IMR-90 (cell line): ENCODE results near the gene CCT3. TPM values are rescaled to one million over a fixed set of nuclear protein-coding genes. Genes with fewer than 3 reads are reported as not detected.

ENCODE experiments used
- ATAC-seq: fragments of 200-7000 bp; cut with Tn5 transposase; 2 replicates; pipeline ENCODE4 v1.9.1; 2020; ENCODE audit warnings: low read depth, mild to moderate bottlenecking, moderate library complexity
- BruUV-seq: library from RNA; stranded (reverse); fragments of 400-500 nt; replicated peaks from 2 replicates; lab custom pipeline; 2021; lab: Mats Ljungman, UMichigan
- CTCF ChIA-PET: fragments of 300-600 bp; formaldehyde crosslinking; extraction: SDS; loops from one replicate; lab custom pipeline; 2021; ENCODE audit warnings: antibody characterized with exemption; lab: Yijun Ruan, JAX
- POLR2A ChIA-PET: fragments of 300-600 bp; sonication (Branson Sonifier 250); formaldehyde crosslinking; loops from one replicate; lab custom pipeline; 2022; ENCODE audit warnings: antibody characterized with exemption; ENCODE audit not compliant: unreplicated experiment; lab: Charles Lee
- DNase-seq: peaks from one replicate; pipeline ENCODE4 v3.0.0; 2013
- H2AFZ ChIP-seq: replicated peaks from 2 replicates; pipeline ENCODE3; 2013; ENCODE audit warnings: low read length, mild to moderate bottlenecking; ENCODE audit not compliant: poor library complexity
- H2AK5ac ChIP-seq: 2 replicates; pipeline ENCODE4 v1.6.1; 2013; ENCODE audit warnings: low read depth, low read length, inconsistent platforms
- H2AK9ac ChIP-seq: replicated peaks from 2 replicates; pipeline ENCODE3; 2013; ENCODE audit warnings: mild to moderate bottlenecking, low read depth, low read length, moderate library complexity; ENCODE audit not compliant: poor library complexity
- H2BK120ac ChIP-seq: 2 replicates; pipeline ENCODE4 v1.6.1; 2013; ENCODE audit warnings: low read depth, low read length, inconsistent platforms
- H2BK15ac ChIP-seq: 3 replicates; pipeline ENCODE4 v1.6.1; 2013; ENCODE audit warnings: low read depth, low read length, inconsistent platforms
- H2BK20ac ChIP-seq: 2 replicates; pipeline ENCODE4 v1.6.1; 2013; ENCODE audit warnings: low read depth, mild to moderate bottlenecking, inconsistent platforms, low read length, moderate library complexity
- H2BK5ac ChIP-seq: 2 replicates; pipeline ENCODE4 v1.6.1; 2013; ENCODE audit warnings: mild to moderate bottlenecking, low read depth, low read length, inconsistent platforms; ENCODE audit not compliant: poor library complexity, severe bottlenecking
- H3K14ac ChIP-seq: replicated peaks from 2 replicates; pipeline ENCODE4 v1.6.1; 2013; ENCODE audit warnings: low read depth, low read length, inconsistent platforms
- H3K18ac ChIP-seq: 2 replicates; pipeline ENCODE4 v1.6.1; 2013; ENCODE audit warnings: low read depth, low read length, control low read depth
- H3K23ac ChIP-seq: 2 replicates; pipeline ENCODE4 v1.6.1; 2013; ENCODE audit warnings: low read depth, low read length, inconsistent platforms
- H3K27ac ChIP-seq: 2 replicates; pipeline ENCODE4 v1.5.1; 2013; ENCODE audit warnings: mild to moderate bottlenecking, control low read depth, low read length; ENCODE audit not compliant: insufficient read depth
- H3K27me3 ChIP-seq: 2 replicates; pipeline ENCODE4 v1.6.1; 2013; ENCODE audit warnings: low read length; ENCODE audit not compliant: control insufficient read depth, insufficient read depth
- H3K36me3 ChIP-seq: 2 replicates; pipeline ENCODE4 v1.6.1; 2013; ENCODE audit warnings: low read length, mixed read lengths; ENCODE audit not compliant: control insufficient read depth, insufficient read depth
- H3K4ac ChIP-seq: 2 replicates; pipeline ENCODE4 v1.6.1; 2013; ENCODE audit warnings: low read depth, low read length, inconsistent platforms
- H3K4me1 ChIP-seq: 2 replicates; pipeline ENCODE4 v1.6.1; 2013; ENCODE audit warnings: low read length, mixed read lengths; ENCODE audit not compliant: control insufficient read depth, insufficient read depth
- H3K4me2 ChIP-seq: 2 replicates; pipeline ENCODE4 v1.6.1; 2013; ENCODE audit warnings: low read depth, mild to moderate bottlenecking, control low read depth, low read length, moderate library complexity
- H3K4me3 ChIP-seq: 2 replicates; pipeline ENCODE4 v1.5.1; 2013; ENCODE audit warnings: low read depth, mild to moderate bottlenecking, control low read depth, low read length, moderate library complexity; ENCODE audit not compliant: insufficient read depth
- H3K56ac ChIP-seq: 2 replicates; pipeline ENCODE4 v1.6.1; 2013; ENCODE audit warnings: low read length, inconsistent platforms; ENCODE audit not compliant: insufficient read depth; ENCODE audit errors: extremely low read depth
- H3K79me1 ChIP-seq, 2 experiments: 2 replicates each; pipeline ENCODE4 v1.6.1; 2013; ENCODE audit warnings: low read length in 2 of 2, inconsistent platforms in 1 of 2, low read depth in 1 of 2
- H3K9ac ChIP-seq: 2 replicates; pipeline ENCODE4 v1.6.1; 2013; ENCODE audit warnings: low read depth, low read length, control low read depth
- H3K9me1 ChIP-seq: 2 replicates; pipeline ENCODE4 v1.6.1; 2013; ENCODE audit warnings: low read length, inconsistent platforms; ENCODE audit not compliant: insufficient read depth
- H3K9me3 ChIP-seq: 2 replicates; pipeline ENCODE4 v1.6.1; 2013; ENCODE audit warnings: low read length; ENCODE audit not compliant: control insufficient read depth, insufficient read depth
- H4K20me1 ChIP-seq: 2 replicates; pipeline ENCODE4 v1.6.1; 2013; ENCODE audit warnings: low read length, inconsistent platforms; ENCODE audit not compliant: insufficient read depth
- H4K5ac ChIP-seq: 2 replicates; pipeline ENCODE4 v1.6.1; 2013; ENCODE audit warnings: mild to moderate bottlenecking, low read depth, low read length, control low read depth
- H4K8ac ChIP-seq, 2 experiments: 2 replicates each; pipeline ENCODE4 v1.6.1; 2013; ENCODE audit warnings: low read depth in 2 of 2, low read length in 2 of 2, control low read depth in 1 of 2, inconsistent platforms in 1 of 2
- H4K91ac ChIP-seq: 2 replicates; pipeline ENCODE4 v1.6.1; 2013; ENCODE audit warnings: low read depth, low read length, inconsistent platforms; ENCODE audit not compliant: insufficient read depth
- CTCF ChIP-seq: conservative IDR thresholded peaks from 2 replicates; pipeline ENCODE4 v1.5.1; 2012; ENCODE audit warnings: mild to moderate bottlenecking, low read depth, low read length, improper control_type of control experiment
- MAZ ChIP-seq: IDR thresholded peaks from 2 replicates; pipeline ENCODE4 v1.6.1; 2012; ENCODE audit warnings: low read depth, mild to moderate bottlenecking, low read length, improper control_type of control experiment, moderate library complexity, borderline replicate concordance
- RCOR1 ChIP-seq: IDR thresholded peaks from 2 replicates; pipeline ENCODE4 v1.6.1; 2012; ENCODE audit warnings: mild to moderate bottlenecking, low read length, improper control_type of control experiment; ENCODE audit not compliant: insufficient replicate concordance
- WGBS, 2 experiments: methylation state at CpG; one replicate each; pipeline versions ENCODE4 v1.1.5 to v1.1.7; 2013; ENCODE audit warnings: missing lambda C conversion rate in 2 of 2; ENCODE audit not compliant: insufficient read length in 1 of 2; ENCODE audit errors: extremely low coverage in 2 of 2; 5-methylcytosine and 5-hydroxymethylcytosine counted together
- dilution Hi-C: fragments of 300-500 bp; cut with HindIII; formaldehyde crosslinking; loops from one replicate; pipeline ENCODE4 v1.14.3; 2018; ENCODE audit warnings: low sequenced_read_pairs; ENCODE audit not compliant: unreplicated experiment
- in situ Hi-C: fragments of 300-500 bp; cut with MboI; formaldehyde crosslinking; loops from 3 replicates; pipeline ENCODE4 v1.14.3; 2019; ENCODE audit warnings: low sequenced_read_pairs, inconsistent platforms, mixed read lengths
- intact Hi-C: fragments of 100-400 bp; cut with micrococcal nuclease; formaldehyde crosslinking; loops from 2 replicates; pipeline ENCODE4 v1.10.0; 2022
- polyA plus RNA-seq, 3 experiments: library from polyadenylated mRNA; depleted of rRNA; stranded (reverse); fragments of >200 nt; gene quantifications; 2 replicates each; pipeline ENCODE4 v1.2.3, GENCODE V29; 2012; ENCODE audit warnings: low replicate concordance in 1 of 3
- total RNA-seq: library from RNA; depleted of rRNA; stranded (reverse); fragments of >200 nt; gene quantifications from 2 replicates; pipeline ENCODE4 v1.2.3, GENCODE V29; 2012

CCT3 gene
- total and polyA plus RNA-seq, 2 of the 4 experiments (the other 2 are of a cell fraction): 313 to 595 TPM

GRCh38 chr1:156298852-156299357 is 39.2 kb downstream of the CCT3 start, which contains the start of gene VHLL:
Gene VHLL, minus strand, starts transcription at chr1:156299307. Its CDS starts 118 bp downstream, at chr1:156299189.
- Histone ChIP-seq H3K27ac (no peak within 1 kb of the TSS), H2AK9ac (no peak within 1 kb of the TSS), H2BK120ac (no peak within 1 kb of the TSS), H2AFZ (no peak within 1 kb of the TSS), H3K56ac (no peak within 1 kb of the TSS), H2BK20ac (no peak within 1 kb of the TSS), H3K4me2 (no peak within 1 kb of the TSS), H3K36me3 (peaks cover 3% of the 10 kb centered on the region; the same call in 1 of the 2 replicates), H2BK5ac (no peak within 1 kb of the TSS), H4K5ac (no peak within 1 kb of the TSS), H2AK5ac (no peak within 1 kb of the TSS), H3K9ac (no peak within 1 kb of the TSS), H3K9me1 (peaks cover 6% of the 10 kb centered on the region; the same call in 1 of the 2 replicates), H3K4ac (no peak within 1 kb of the TSS), H4K8ac (no peak within 1 kb of the TSS), H3K9me3 (no peaks in the 10 kb centered on the region), H4K20me1 (no peaks in the 10 kb centered on the region), H2BK15ac (no peak within 1 kb of the TSS), H3K79me1 (peaks cover 3 to 19% of the 10 kb centered on the region in 2 experiments), H3K18ac (no peak within 1 kb of the TSS), H3K14ac (no peak within 1 kb of the TSS), H3K4me3 (no peak within 1 kb of the TSS), H4K91ac (no peak within 1 kb of the TSS), H3K27me3 (no peaks in the 10 kb centered on the region), H3K23ac (no peak within 1 kb of the TSS), H3K4me1 (no peaks in the 10 kb centered on the region; the same call in 1 of the 2 replicates)
- BruUV-seq: no TSS peak
- ChIA-PET CTCF (interaction anchor here (1.1 kb wide), 1 partner anchor 17 kb away, joined by 3 read pairs; no protein-coding TSS in a partner anchor), POLR2A (no interaction called here)
- WGBS, 2 experiments: 88% methylated on average over 15 of the region's 19 CpGs; no CpG with 5 or more reads in 1 of the 2 experiments
- ATAC-seq (no peak), DNase-seq (no peak)
- no peak for TF ChIP-seq CTCF
- no peak for TF ChIP-seq MAZ
- no peak for TF ChIP-seq RCOR1
- in situ Hi-C loops (no loop called here), dilution Hi-C loops (no loop called here), intact Hi-C loops (no loop called here)
